ENCODE results near the gene ASPG. TPM values are rescaled to one million over a fixed set of nuclear protein-coding genes. Genes with fewer than 3 reads are reported as not detected.

Gene ASPG
- total RNA-seq, 4 donors from 2014 or later, result 12.2 to 78.2 (median 40.8) TPM

- Histone ChIP-seq H3K27me3 (peaks cover 0 to 35% (median 0%) of the 10 kb centered on the region in 4 donors), H3K36me3 (no peaks in the 10 kb centered on the region), H3K4me3 (no peak overlapping the region), H3K27ac (no peak overlapping the region), H3K9me3 (peaks cover 0 to 9% (median 8%) of the 10 kb centered on the region in 3 donors), H3K4me1 (peaks cover 0 to 8% (median 0%) of the 10 kb centered on the region in 3 donors)
- DNase-seq, result no peak
- TF ChIP-seq, protein P1, sequence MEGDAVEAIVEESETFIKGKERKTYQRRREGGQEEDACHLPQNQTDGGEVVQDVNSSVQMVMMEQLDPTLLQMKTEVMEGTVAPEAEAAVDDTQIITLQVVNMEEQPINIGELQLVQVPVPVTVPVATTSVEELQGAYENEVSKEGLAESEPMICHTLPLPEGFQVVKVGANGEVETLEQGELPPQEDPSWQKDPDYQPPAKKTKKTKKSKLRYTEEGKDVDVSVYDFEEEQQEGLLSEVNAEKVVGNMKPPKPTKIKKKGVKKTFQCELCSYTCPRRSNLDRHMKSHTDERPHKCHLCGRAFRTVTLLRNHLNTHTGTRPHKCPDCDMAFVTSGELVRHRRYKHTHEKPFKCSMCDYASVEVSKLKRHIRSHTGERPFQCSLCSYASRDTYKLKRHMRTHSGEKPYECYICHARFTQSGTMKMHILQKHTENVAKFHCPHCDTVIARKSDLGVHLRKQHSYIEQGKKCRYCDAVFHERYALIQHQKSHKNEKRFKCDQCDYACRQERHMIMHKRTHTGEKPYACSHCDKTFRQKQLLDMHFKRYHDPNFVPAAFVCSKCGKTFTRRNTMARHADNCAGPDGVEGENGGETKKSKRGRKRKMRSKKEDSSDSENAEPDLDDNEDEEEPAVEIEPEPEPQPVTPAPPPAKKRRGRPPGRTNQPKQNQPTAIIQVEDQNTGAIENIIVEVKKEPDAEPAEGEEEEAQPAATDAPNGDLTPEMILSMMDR (IDR thresholded peaks at IDR 0.05), result peak in 2 of 6 experiments; percentile 20 to 23
- no peak for TF ChIP-seq POLR2A (IDR thresholded peaks at IDR 0.05)
- intact Hi-C loops (cut with DNase I), result loop anchor here (5.0 to 10.0 kb wide), 2 partner anchors 57 to 489 kb away; no protein-coding TSS in a partner anchor
- 24 to 33% methylated on average over 6 of the region's 6 CpGs for WGBS, 2 donors
Observed at GRCh38 chr14:104075530-104076151, 9.9 kb upstream of the ASPG start.

DNA sequence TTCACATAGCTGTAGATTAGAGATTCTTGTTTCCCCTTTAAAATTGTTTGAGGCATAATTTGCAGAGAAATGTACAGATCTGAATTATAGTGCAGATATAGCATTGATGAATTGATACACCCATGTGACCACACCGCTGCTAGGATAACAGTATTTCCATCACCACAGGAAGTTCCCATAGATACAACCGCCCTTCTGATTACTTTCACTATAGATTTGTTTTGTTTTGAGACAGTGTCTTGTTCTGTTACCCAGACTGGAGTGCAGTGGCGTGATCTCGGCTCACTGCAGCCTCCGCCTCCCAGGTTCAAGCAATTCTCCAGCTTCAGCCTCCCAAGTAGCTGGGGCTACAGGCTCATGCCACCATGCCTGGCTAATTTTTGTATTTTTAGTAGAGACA lies 8.8 kb upstream of the ASPG start:
- WGBS, 2 donors, result 42 to 71% methylated on average over 5 of the region's 5 CpGs
- Histone ChIP-seq H3K36me3 (no peaks in the 10 kb centered on the region), H3K27ac (no peak overlapping the region), H3K4me1 (peaks cover 0 to 8% (median 0%) of the 10 kb centered on the region in 3 donors), H3K27me3 (peaks cover 0 to 43% (median 0%) of the 10 kb centered on the region in 4 donors), H3K9me3 (peaks cover 0 to 9% (median 8%) of the 10 kb centered on the region in 3 donors), H3K4me3 (no peak overlapping the region)
- no peak for DNase-seq
- intact Hi-C loops (cut with DNase I), result loop anchor here (5.0 to 10.0 kb wide), 2 partner anchors 56 to 488 kb away; no protein-coding TSS in a partner anchor
- TF ChIP-seq, protein P1 (IDR thresholded peaks at IDR 0.05), result no peak
- TF ChIP-seq POLR2A (IDR thresholded peaks at IDR 0.05), result no peak

DNA sequence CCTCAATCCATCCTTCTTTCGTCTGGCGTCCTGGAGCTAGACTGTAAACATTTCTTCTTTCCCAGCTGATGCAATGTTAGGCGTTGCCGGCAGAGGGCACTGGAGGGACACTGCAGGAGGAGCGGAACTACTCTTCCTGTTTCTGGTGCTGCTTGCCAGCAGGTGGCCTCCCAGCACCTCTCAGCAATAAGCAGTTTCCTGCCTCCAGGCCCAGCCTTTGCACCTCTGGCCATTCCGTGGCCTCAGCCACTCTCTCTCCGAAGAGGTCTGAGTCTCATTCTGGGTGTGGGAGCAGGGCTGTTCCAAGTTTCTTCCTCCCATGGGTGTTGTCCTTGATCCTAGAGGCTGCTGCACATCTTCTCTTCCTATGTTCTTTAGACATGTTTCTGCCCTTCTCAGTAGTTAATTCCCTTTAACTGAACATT lies 7.5 kb upstream of the ASPG start:
- intact Hi-C loops (cut with DNase I), result loop anchor here (5.0 to 10.0 kb wide), 2 partner anchors 54 to 487 kb away; no protein-coding TSS in a partner anchor
- no peaks in the 10 kb centered on the region for H3K36me3 ChIP-seq
- 0 to 2% methylated on average over 4 to 6 of the region's 7 CpGs for WGBS, 2 donors
- H3K27ac ChIP-seq, result no peak overlapping the region
- TF ChIP-seq, protein P1 (IDR thresholded peaks at IDR 0.05), result peak; percentile 97 to 100 (median 99)
- TF ChIP-seq POLR2A (IDR thresholded peaks at IDR 0.05), result no peak
- peaks cover 0 to 9% (median 8%) of the 10 kb centered on the region in 3 donors for H3K9me3 ChIP-seq
- peaks cover 0 to 8% (median 0%) of the 10 kb centered on the region in 3 donors for H3K4me1 ChIP-seq
- DNase-seq, result no peak
- H3K4me3 ChIP-seq, result no peak overlapping the region
- peaks cover 0 to 55% (median 0%) of the 10 kb centered on the region in 4 donors for H3K27me3 ChIP-seq

DNA sequence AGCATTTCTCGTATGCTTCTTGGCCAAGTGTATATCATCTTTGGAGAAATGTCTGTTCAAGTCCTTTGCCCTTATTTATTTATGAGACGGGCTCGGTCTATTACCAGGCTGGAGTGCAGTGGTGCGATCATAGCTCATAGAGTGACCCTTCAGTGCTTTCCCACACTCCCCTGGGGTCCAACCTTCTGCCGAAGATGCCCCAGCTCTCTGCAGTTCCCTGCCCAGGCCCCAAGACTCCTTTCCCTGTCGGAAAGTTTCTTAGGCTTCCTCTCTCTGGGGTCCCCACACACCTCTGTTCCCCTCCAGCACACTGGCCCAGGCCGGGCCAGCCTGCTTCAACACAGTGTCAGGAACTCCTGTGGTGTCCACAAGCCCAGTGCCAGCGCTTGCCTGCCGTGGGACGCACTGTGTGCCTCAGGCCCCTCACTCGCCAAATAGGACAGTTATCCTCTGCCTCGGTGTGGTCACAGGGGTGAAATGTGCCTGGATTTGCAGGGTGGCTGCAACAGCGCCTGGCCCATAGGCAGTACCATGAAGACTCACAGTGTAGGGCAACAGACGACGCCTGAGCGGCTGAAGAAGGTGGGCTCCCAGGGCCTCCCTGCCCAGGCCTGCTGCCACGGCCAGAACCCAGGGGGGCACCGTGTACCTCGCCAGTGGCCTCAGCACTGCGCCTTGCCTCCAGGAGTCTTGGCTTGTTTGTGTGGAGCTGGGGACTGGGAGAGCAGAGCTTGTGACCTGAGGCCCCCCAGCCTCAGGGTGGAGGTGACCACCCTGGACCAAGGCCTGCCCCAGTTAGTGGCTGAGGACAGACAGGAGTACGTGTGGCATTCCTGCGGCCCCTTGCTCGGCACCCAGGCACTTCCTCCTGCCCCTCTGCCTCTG lies 4.9 kb upstream of the ASPG start:
- H3K27me3 ChIP-seq, result peaks cover 0 to 62% (median under 1%) of the 10 kb centered on the region in 4 donors
- no peaks in the 10 kb centered on the region for H3K36me3 ChIP-seq
- no peaks in the 10 kb centered on the region for H3K9me3 ChIP-seq
- no peak for TF ChIP-seq POLR2A (IDR thresholded peaks at IDR 0.05)
- TF ChIP-seq, protein P1 (IDR thresholded peaks at IDR 0.05), result no peak
- H3K27ac ChIP-seq, result no peak overlapping the region
- peaks cover 0 to 10% (median 0%) of the 10 kb centered on the region in 3 donors for H3K4me1 ChIP-seq
- intact Hi-C loops (cut with DNase I), result no loop called here
- WGBS, 2 donors, result 80 to 92% methylated on average over 7 to 9 of the region's 23 CpGs
- no peak for DNase-seq
- H3K4me3 ChIP-seq, result no peak overlapping the region

Measured in esophagus squamous epithelium (tissue), 5 donors.